ENCODE data around the gene NGEF. TPM values are rescaled to one million over a fixed set of nuclear protein-coding genes. Genes with fewer than 3 reads are reported as not detected.

NGEF gene
- total RNA-seq, 1 experiment from 2014 or later: 1.9 TPM

- no peak overlapping the region for H3K27ac Mint-ChIP-seq
- Histone ChIP-seq H3K27me3 (ENCODE audit: insufficient read depth, low read length) (no peaks in the 10 kb centered on the region), H4K20me1 (ENCODE audit: control insufficient read depth, insufficient read depth, insufficient read length) (no peaks in the 10 kb centered on the region), H3K27ac (ENCODE audit: insufficient read length, low read depth, low read length) (no peak overlapping the region), H3K79me2 (ENCODE audit: insufficient read depth, low read length) (no peaks in the 10 kb centered on the region), H3K4ac (ENCODE audit: low read depth, low read length) (no peak overlapping the region), H2BK5ac (ENCODE audit: insufficient read length, low read length) (no peak overlapping the region), H3K9me3 (ENCODE audit: control insufficient read depth, low read depth, low read length) (no peaks in the 10 kb centered on the region), H3K4me2 (ENCODE audit: insufficient read depth, insufficient read length, low read length) (no peak overlapping the region), H2AK5ac (ENCODE audit: insufficient read length, low read length) (no peak overlapping the region), H4K8ac (replicated peaks; ENCODE audit: insufficient read length, low read depth, low read length) (no peak overlapping the region), H2BK20ac (ENCODE audit: low read depth, low read length, poor library complexity, severe bottlenecking) (no peak overlapping the region), H3K79me1 (ENCODE audit: insufficient read depth, low read depth, low read length, poor library complexity, severe bottlenecking) (no peaks in the 10 kb centered on the region), H3K56ac (ENCODE audit: insufficient read length, low read depth, low read length) (no peak overlapping the region), H3K14ac (ENCODE audit: insufficient read depth, low read length) (no peak overlapping the region), H2BK120ac (ENCODE audit: low read depth, low read length, poor library complexity, severe bottlenecking) (no peak overlapping the region), H3T11ph (ENCODE audit: low read length) (no peak overlapping the region), H2BK12ac (ENCODE audit: insufficient read length, low read depth, low read length) (no peak overlapping the region), H3K23ac (ENCODE audit: insufficient read length, low read depth, low read length) (no peak overlapping the region), H3K9ac (ENCODE audit: extremely low read depth, insufficient read length, low read length) (no peak overlapping the region), H2AFZ (ENCODE audit: low read length) (no peak overlapping the region), H2BK15ac (ENCODE audit: low read depth, low read length) (no peak overlapping the region), H4K91ac (ENCODE audit: insufficient read length, low read depth, low read length) (no peak overlapping the region), H3K18ac (ENCODE audit: insufficient read length, low read depth, low read length) (no peak overlapping the region), H4K5ac (ENCODE audit: insufficient read length, low read depth, low read length) (no peak overlapping the region), H3K4me1 (ENCODE audit: insufficient read depth, low read length) (peaks cover 3% of the 10 kb centered on the region; the same call in 1 of the 2 replicates), H3K23me2 (ENCODE audit: insufficient read length, low read depth, low read length, poor library complexity, severe bottlenecking) (no peaks in the 10 kb centered on the region)
- DNase-seq: no peak
- peaks cover 0 to 8% (median 5%) of the 10 kb centered on the region in 3 experiments; a peak in 5 of 7 replicates for H3K36me3 Mint-ChIP-seq (ENCODE audit: insufficient read depth in 1 of 3, low read depth in 3 of 3)
- WGBS (ENCODE audit: extremely low coverage, insufficient read length, low lambda C conversion rate): no CpG with 5 or more reads among the region's 2 CpGs
- no peaks in the 10 kb centered on the region; the same call in 1 of the 2 replicates for H3K27me3 Mint-ChIP-seq (ENCODE audit: low read depth)
- H3K4me3 Mint-ChIP-seq: no peak overlapping the region
- peaks cover 7 to 8% of the 10 kb centered on the region in 2 experiments for H3K9me3 Mint-ChIP-seq
- TF ChIP-seq CTCF (conservative IDR thresholded peaks at IDR 0.05): no peak
- peaks cover 31 to 32% of the 10 kb centered on the region in 2 experiments for H3K4me1 Mint-ChIP-seq
These were observed 26.9 kb downstream of the NGEF start for GRCh38 chr2:232986155-232986554.

All from H9 (cell line).